ENCODE measurements around the gene DDX1.

DNA sequence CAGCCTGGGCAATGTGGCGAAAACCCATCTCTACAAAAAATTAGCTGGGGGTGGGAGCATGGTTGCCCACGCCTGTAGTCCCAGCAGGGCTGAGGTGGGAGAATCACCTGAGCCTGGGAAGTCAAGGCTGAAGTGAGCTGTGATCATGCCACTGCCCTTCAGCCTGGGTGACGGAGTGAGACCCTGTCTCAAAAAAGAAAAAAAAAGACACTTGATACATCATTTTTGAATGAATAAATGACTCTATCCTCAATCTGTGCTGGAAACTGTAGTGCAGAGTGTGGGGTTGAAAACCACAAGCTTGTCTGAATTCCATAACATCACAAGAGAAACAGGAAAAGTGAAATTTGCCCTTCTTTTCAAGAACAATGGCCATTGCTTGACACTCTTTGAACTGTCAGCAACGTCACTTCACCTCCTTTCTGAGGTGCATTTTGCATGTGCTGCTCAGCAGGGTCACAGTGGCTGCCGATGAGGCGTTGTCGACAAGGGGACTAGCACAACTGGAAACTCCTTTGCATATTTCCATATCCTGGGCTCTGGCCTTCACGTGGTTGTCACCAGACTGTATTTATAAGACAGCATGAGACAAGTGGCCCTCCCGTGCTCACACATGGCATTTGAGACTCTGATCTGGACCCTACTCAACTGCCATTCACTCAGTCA, 54.2 kb downstream of the DDX1 start:
- TF ChIP-seq, protein P1, sequence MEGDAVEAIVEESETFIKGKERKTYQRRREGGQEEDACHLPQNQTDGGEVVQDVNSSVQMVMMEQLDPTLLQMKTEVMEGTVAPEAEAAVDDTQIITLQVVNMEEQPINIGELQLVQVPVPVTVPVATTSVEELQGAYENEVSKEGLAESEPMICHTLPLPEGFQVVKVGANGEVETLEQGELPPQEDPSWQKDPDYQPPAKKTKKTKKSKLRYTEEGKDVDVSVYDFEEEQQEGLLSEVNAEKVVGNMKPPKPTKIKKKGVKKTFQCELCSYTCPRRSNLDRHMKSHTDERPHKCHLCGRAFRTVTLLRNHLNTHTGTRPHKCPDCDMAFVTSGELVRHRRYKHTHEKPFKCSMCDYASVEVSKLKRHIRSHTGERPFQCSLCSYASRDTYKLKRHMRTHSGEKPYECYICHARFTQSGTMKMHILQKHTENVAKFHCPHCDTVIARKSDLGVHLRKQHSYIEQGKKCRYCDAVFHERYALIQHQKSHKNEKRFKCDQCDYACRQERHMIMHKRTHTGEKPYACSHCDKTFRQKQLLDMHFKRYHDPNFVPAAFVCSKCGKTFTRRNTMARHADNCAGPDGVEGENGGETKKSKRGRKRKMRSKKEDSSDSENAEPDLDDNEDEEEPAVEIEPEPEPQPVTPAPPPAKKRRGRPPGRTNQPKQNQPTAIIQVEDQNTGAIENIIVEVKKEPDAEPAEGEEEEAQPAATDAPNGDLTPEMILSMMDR (conservative IDR thresholded peaks at IDR 0.05; ENCODE audit: low read length) = no peak
- TF ChIP-seq EZH2phosphoT487 (IDR thresholded peaks at IDR 0.05; ENCODE audit: borderline replicate concordance) = no peak

All from Loucy (cell line).